Activated naive CD4-positive, alpha-beta T cell treated with anti-CD3 and anti-CD28 coated beads for 36 hours (primary cell): ENCODE results near the gene TUBGCP3. TPM values are rescaled to one million over a fixed set of nuclear protein-coding genes. Genes with fewer than 3 reads are reported as not detected.

ENCODE experiments used
- CTCF ChIA-PET: fragments of 350-600 bp; sonication (Branson Sonifier 250); formaldehyde crosslinking; loops from one replicate; lab custom pipeline; 2021; ENCODE audit warnings: antibody characterized with exemption; lab: Charles Lee
- DNase-seq: peaks from one replicate; pipeline ENCODE4 v3.0.0-alpha.2; 2020
- H3K27ac Mint-ChIP-seq: one replicate; pipeline ENCODE4 v1.8.0; 2021; ENCODE audit warnings: mild to moderate bottlenecking, mixed read lengths
- H3K27me3 Mint-ChIP-seq: one replicate; pipeline ENCODE4 v1.8.0; 2021; ENCODE audit warnings: low read depth, mixed read lengths
- H3K36me3 Mint-ChIP-seq: one replicate; pipeline ENCODE4 v1.8.0; 2021; ENCODE audit warnings: low read depth, mixed read lengths
- H3K4me1 Mint-ChIP-seq: one replicate; pipeline ENCODE4 v1.8.0; 2021; ENCODE audit warnings: low read depth, mixed read lengths
- H3K4me3 Mint-ChIP-seq: one replicate; pipeline ENCODE4 v1.8.0; 2021; ENCODE audit warnings: mild to moderate bottlenecking, moderate library complexity, mixed read lengths
- H3K9me3 Mint-ChIP-seq: one replicate; pipeline ENCODE4 v1.8.0; 2021; ENCODE audit warnings: mixed read lengths
- intact Hi-C: fragments of 100-400 bp; cut with micrococcal nuclease; formaldehyde crosslinking; loops from one replicate; pipeline ENCODE4 v1.15.1; 2023
- total RNA-seq, 2 experiments: library from RNA; stranded (reverse); gene quantifications; one replicate each; pipeline ENCODE4 v1.2.3, GENCODE V29; 2021

Gene TUBGCP3
- total RNA-seq, 2 experiments from 2014 or later, result 87.5 to 88.3 TPM

- peaks cover 62% of the 10 kb centered on the region for H3K4me1 Mint-ChIP-seq
- no peaks in the 10 kb centered on the region for H3K27me3 Mint-ChIP-seq
- no peak overlapping the region for H3K27ac Mint-ChIP-seq
- H3K9me3 Mint-ChIP-seq, result peaks cover 3% of the 10 kb centered on the region
- intact Hi-C loops, result loop anchor here (10.0 kb wide), 2 partner anchors 1429 to 1669 kb away; partner anchors contain the start of gene ANKRD10
- H3K36me3 Mint-ChIP-seq, result peaks cover 26% of the 10 kb centered on the region
- DNase-seq, result no peak
- CTCF ChIA-PET, result no interaction called here
- H3K4me3 Mint-ChIP-seq, result no peak overlapping the region
Measured at GRCh38 chr13:112583592-112584277, 4.2 kb downstream of the TUBGCP3 start.

- Mint-ChIP-seq H3K9me3 (peaks cover 8% of the 10 kb centered on the region), H3K27me3 (no peaks in the 10 kb centered on the region), H3K36me3 (peaks cover 24% of the 10 kb centered on the region), H3K27ac (no peak overlapping the region), H3K4me1 (peaks cover 59% of the 10 kb centered on the region), H3K4me3 (no peak overlapping the region)
- intact Hi-C loops, result loop anchor here (10.0 kb wide), 2 partner anchors 1427 to 1667 kb away; partner anchors contain the start of gene ANKRD10
- DNase-seq, result no peak
- CTCF ChIA-PET, result interaction anchor here (1.6 to 1.7 kb wide), 2 partner anchors 9 to 24 kb away, joined by 4 read pairs; no protein-coding TSS in a partner anchor
Measured at GRCh38 chr13:112582263-112582662, 5.7 kb downstream of the TUBGCP3 start.

- intact Hi-C loops, result loop anchor here (10.0 kb wide), 2 partner anchors 1426 to 1666 kb away; partner anchors contain the start of gene ANKRD10
- H3K27ac Mint-ChIP-seq, result no peak overlapping the region
- H3K4me1 Mint-ChIP-seq, result peaks cover 55% of the 10 kb centered on the region
Measured at GRCh38 chr13:112580912-112581311, 7.0 kb downstream of the TUBGCP3 start.

GRCh38 chr13:112580211-112580610, 7.7 kb downstream of the TUBGCP3 start:
- no peak for DNase-seq
- Mint-ChIP-seq H3K9me3 (peaks cover 8% of the 10 kb centered on the region), H3K4me3 (no peak overlapping the region), H3K36me3 (peaks cover 17% of the 10 kb centered on the region), H3K27ac (no peak overlapping the region), H3K27me3 (no peaks in the 10 kb centered on the region), H3K4me1 (peaks cover 59% of the 10 kb centered on the region)
- CTCF ChIA-PET, result interaction anchor here (0.6 to 1.6 kb wide), 3 partner anchors 9 to 26 kb away, joined by 3 to 5 read pairs (median 3); no protein-coding TSS in a partner anchor
- intact Hi-C loops, result loop anchor here (10.0 kb wide), 2 partner anchors 1425 to 1665 kb away; partner anchors contain the start of gene ANKRD10

More at GRCh38 chr13:112580912-112581311, 7.0 kb downstream of the TUBGCP3 start:
- Mint-ChIP-seq H3K9me3 (peaks cover 8% of the 10 kb centered on the region), H3K27me3 (no peaks in the 10 kb centered on the region), H3K36me3 (peaks cover 17% of the 10 kb centered on the region), H3K4me3 (no peak overlapping the region)
- DNase-seq, result no peak
- CTCF ChIA-PET, result interaction anchor here (0.6 to 1.6 kb wide), 3 partner anchors 8 to 25 kb away, joined by 3 to 5 read pairs (median 3); no protein-coding TSS in a partner anchor

GRCh38 chr13:112579310-112579843, 8.6 kb downstream of the TUBGCP3 start:
- H3K9me3 Mint-ChIP-seq, result peaks cover 8% of the 10 kb centered on the region
- H3K36me3 Mint-ChIP-seq, result peaks cover 17% of the 10 kb centered on the region
- H3K4me1 Mint-ChIP-seq, result peaks cover 64% of the 10 kb centered on the region
- CTCF ChIA-PET, result interaction anchor here (1.2 kb wide), 1 partner anchor 10 kb away, joined by 3 read pairs; no protein-coding TSS in a partner anchor
- DNase-seq, result no peak
- no peak overlapping the region for H3K27ac Mint-ChIP-seq
- intact Hi-C loops, result no loop called here
- H3K4me3 Mint-ChIP-seq, result no peak overlapping the region
- H3K27me3 Mint-ChIP-seq, result no peaks in the 10 kb centered on the region

- CTCF ChIA-PET, result no interaction called here
- no peaks in the 10 kb centered on the region for H3K27me3 Mint-ChIP-seq
- DNase-seq, result no peak
- intact Hi-C loops, result no loop called here
- H3K9me3 Mint-ChIP-seq, result peaks cover 8% of the 10 kb centered on the region
- H3K27ac Mint-ChIP-seq, result no peak overlapping the region
- H3K36me3 Mint-ChIP-seq, result peaks cover 15% of the 10 kb centered on the region
- peaks cover 61% of the 10 kb centered on the region for H3K4me1 Mint-ChIP-seq
- no peak overlapping the region for H3K4me3 Mint-ChIP-seq
Measured at GRCh38 chr13:112576768-112577167, 11.2 kb downstream of the TUBGCP3 start.

GRCh38 chr13:112576191-112576590, 11.8 kb downstream of the TUBGCP3 start:
- CTCF ChIA-PET, result no interaction called here
- DNase-seq, result no peak
- Mint-ChIP-seq H3K27ac (no peak overlapping the region), H3K4me3 (no peak overlapping the region), H3K27me3 (no peaks in the 10 kb centered on the region), H3K9me3 (peaks cover 8% of the 10 kb centered on the region), H3K36me3 (peaks cover 13% of the 10 kb centered on the region), H3K4me1 (peaks cover 63% of the 10 kb centered on the region)
- intact Hi-C loops, result no loop called here

GRCh38 chr13:112575675-112576074, 12.3 kb downstream of the TUBGCP3 start:
- H3K27ac Mint-ChIP-seq, result no peak overlapping the region
- peaks cover 65% of the 10 kb centered on the region for H3K4me1 Mint-ChIP-seq

GRCh38 chr13:112574834-112575613, 12.9 kb downstream of the TUBGCP3 start:
- intact Hi-C loops, result no loop called here
- Mint-ChIP-seq H3K4me1 (peaks cover 67% of the 10 kb centered on the region), H3K27me3 (no peaks in the 10 kb centered on the region), H3K27ac (no peak overlapping the region), H3K36me3 (peaks cover 17% of the 10 kb centered on the region), H3K4me3 (no peak overlapping the region), H3K9me3 (peaks cover 6% of the 10 kb centered on the region)
- CTCF ChIA-PET, result no interaction called here
- no peak for DNase-seq

More at GRCh38 chr13:112575675-112576074, 12.3 kb downstream of the TUBGCP3 start:
- H3K27me3 Mint-ChIP-seq, result no peaks in the 10 kb centered on the region
- H3K4me3 Mint-ChIP-seq, result no peak overlapping the region
- H3K9me3 Mint-ChIP-seq, result peaks cover 6% of the 10 kb centered on the region
- no peak for DNase-seq
- H3K36me3 Mint-ChIP-seq, result peaks cover 17% of the 10 kb centered on the region
- CTCF ChIA-PET, result no interaction called here
- intact Hi-C loops, result no loop called here

- CTCF ChIA-PET, result interaction anchor here (0.9 to 1.3 kb wide), 3 partner anchors 8 to 31 kb away, joined by 3 to 4 read pairs (median 3); no protein-coding TSS in a partner anchor
- intact Hi-C loops, result no loop called here
- H3K27ac Mint-ChIP-seq, result no peak overlapping the region
Measured at GRCh38 chr13:112574416-112574815, 13.5 kb downstream of the TUBGCP3 start.

GRCh38 chr13:112573710-112574109, 14.2 kb downstream of the TUBGCP3 start:
- no peaks in the 10 kb centered on the region for H3K27me3 Mint-ChIP-seq
- H3K27ac Mint-ChIP-seq, result no peak overlapping the region
- H3K4me3 Mint-ChIP-seq, result no peak overlapping the region
- H3K9me3 Mint-ChIP-seq, result peaks cover 5% of the 10 kb centered on the region
- CTCF ChIA-PET, result interaction anchor here (0.6 to 1.3 kb wide), 6 partner anchors 8 to 240 kb away, joined by 3 to 6 read pairs (median 4); no protein-coding TSS in a partner anchor
- intact Hi-C loops, result no loop called here
- no peak for DNase-seq
- H3K4me1 Mint-ChIP-seq, result peaks cover 69% of the 10 kb centered on the region
- peaks cover 16% of the 10 kb centered on the region for H3K36me3 Mint-ChIP-seq

More at GRCh38 chr13:112574416-112574815, 13.5 kb downstream of the TUBGCP3 start:
- Mint-ChIP-seq H3K36me3 (peaks cover 14% of the 10 kb centered on the region), H3K27me3 (no peaks in the 10 kb centered on the region), H3K4me3 (no peak overlapping the region), H3K9me3 (peaks cover 6% of the 10 kb centered on the region), H3K4me1 (peaks cover 68% of the 10 kb centered on the region)
- no peak for DNase-seq

- Mint-ChIP-seq H3K36me3 (peaks cover 16% of the 10 kb centered on the region), H3K4me3 (no peak overlapping the region), H3K27me3 (no peaks in the 10 kb centered on the region), H3K4me1 (peaks cover 68% of the 10 kb centered on the region), H3K9me3 (peaks cover 2% of the 10 kb centered on the region), H3K27ac (no peak overlapping the region)
- intact Hi-C loops, result no loop called here
- CTCF ChIA-PET, result no interaction called here
- DNase-seq, result no peak
Measured at GRCh38 chr13:112572366-112572765, 15.6 kb downstream of the TUBGCP3 start.
